Fibroblast of skin of scalp (primary cell): ENCODE measurements around the gene HK1.
"Not testable (repeated sequence)": the region's sequence is repeated elsewhere in the genome, so short reads cannot be mapped to it uniquely, and the experiment has no call there.

Source experiments
- DNase-seq: peaks from one replicate; pipeline ENCODE4 v3.0.0-alpha.2; 2013

HK1 gene

GRCh38 chr10:69312528-69312927 is 34.2 kb downstream of the HK1 start:
- DNase-seq, result no peak

- DNase-seq, result no peak
These were observed 36.8 kb downstream of the HK1 start for GRCh38 chr10:69315100-69315542.

GRCh38 chr10:69315610-69316312 is 37.5 kb downstream of the HK1 start:
- no peak for DNase-seq

GRCh38 chr10:69316313-69317059 is 38.2 kb downstream of the HK1 start:
- DNase-seq, result no peak

GRCh38 chr10:69317175-69317604 is 38.9 kb downstream of the HK1 start:
- DNase-seq, result no peak

- no peak for DNase-seq
These were observed 39.4 kb downstream of the HK1 start for GRCh38 chr10:69317626-69318105.

- DNase-seq, result peak; percentile 94
These were observed 40.0 kb downstream of the HK1 start for GRCh38 chr10:69318106-69318866.

- DNase-seq, result peak; percentile 67
These were observed 40.8 kb downstream of the HK1 start for GRCh38 chr10:69318867-69319727.

- no peak for DNase-seq
These were observed 41.6 kb downstream of the HK1 start for GRCh38 chr10:69319841-69320316.

- no peak for DNase-seq
These were observed 42.2 kb downstream of the HK1 start for GRCh38 chr10:69320521-69320920.

- DNase-seq, result no peak
These were observed 42.9 kb downstream of the HK1 start for GRCh38 chr10:69321039-69321715.

GRCh38 chr10:69321865-69322264 is 43.6 kb downstream of the HK1 start:
- DNase-seq, result no peak

- DNase-seq, result not testable (repeated sequence)
These were observed 44.0 kb downstream of the HK1 start for GRCh38 chr10:69322346-69322745.

- no peak for DNase-seq
These were observed 45.3 kb downstream of the HK1 start for GRCh38 chr10:69323622-69324021.

GRCh38 chr10:69324583-69324982 is 46.3 kb downstream of the HK1 start:
- no peak for DNase-seq

- DNase-seq, result not testable (repeated sequence)
These were observed 47.6 kb downstream of the HK1 start for GRCh38 chr10:69325637-69326523.

GRCh38 chr10:69326692-69327091 is 48.4 kb downstream of the HK1 start:
- no peak for DNase-seq

GRCh38 chr10:69327463-69328379 is 49.4 kb downstream of the HK1 start:
- DNase-seq, result peak; percentile 55

- DNase-seq, result no peak
These were observed 50.1 kb downstream of the HK1 start for GRCh38 chr10:69328380-69328735.
